Fibroblast of lung (primary cell): ENCODE results near the gene TCF7L1. TPM values are rescaled to one million over a fixed set of nuclear protein-coding genes. Genes with fewer than 3 reads are reported as not detected.

ENCODE experiments used
- DNase-seq, 2 donors: peaks; one replicate each; pipeline versions ENCODE4 v3.0.0 to v3.0.0-alpha.2; 2010; ENCODE audit warnings: low read depth in 2 of 2
- H2AFZ ChIP-seq: 2 replicates; pipeline ENCODE4 v1.5.1; 2012; ENCODE audit warnings: low read length, control low read depth, inconsistent platforms
- H3K27ac ChIP-seq: 2 replicates; pipeline ENCODE4 v1.5.1; 2011; ENCODE audit warnings: low read length, control low read depth; ENCODE audit not compliant: insufficient read depth
- H3K27me3 ChIP-seq: 2 replicates; pipeline ENCODE4 v1.5.1; 2011; ENCODE audit warnings: mild to moderate bottlenecking, low read length; ENCODE audit not compliant: control insufficient read depth, insufficient read depth
- H3K36me3 ChIP-seq: 2 replicates; pipeline ENCODE4 v1.5.1; 2011; ENCODE audit warnings: low read length; ENCODE audit not compliant: control insufficient read depth, insufficient read depth
- H3K4me1 ChIP-seq: 2 replicates; pipeline ENCODE4 v1.5.1; 2011; ENCODE audit warnings: low read length; ENCODE audit not compliant: control insufficient read depth, insufficient read depth; ENCODE audit errors: extremely low read depth
- H3K4me2 ChIP-seq: 2 replicates; pipeline ENCODE4 v1.5.1; 2011; ENCODE audit warnings: low read length, control low read depth; ENCODE audit not compliant: insufficient read depth; ENCODE audit errors: extremely low read depth
- H3K4me3 ChIP-seq, 4 experiments: fragments of 200-600 bp in 1 of 4; sonication (generic) in 1 of 4; replicated peaks in 1 of 4; 2 replicates each; pipeline ENCODE4 v1.5.1; 2011 to 2016; ENCODE audit warnings: low read length in 4 of 4, low read depth in 3 of 4, mild to moderate bottlenecking in 3 of 4, control low read depth in 2 of 4, inconsistent platforms in 1 of 4, mixed read lengths in 1 of 4; ENCODE audit not compliant: insufficient read depth in 1 of 4; ENCODE audit errors: control extremely low read depth in 1 of 4
- H3K79me2 ChIP-seq: 2 replicates; pipeline ENCODE4 v1.5.1; 2012; ENCODE audit warnings: mild to moderate bottlenecking, low read length, inconsistent platforms; ENCODE audit not compliant: control insufficient read depth, insufficient read depth
- H3K9ac ChIP-seq: 2 replicates; pipeline ENCODE4 v1.5.1; 2011; ENCODE audit warnings: mild to moderate bottlenecking, low read length, control low read depth; ENCODE audit not compliant: insufficient read depth
- H3K9me3 ChIP-seq: 2 replicates; pipeline ENCODE4 v1.5.1; 2012; ENCODE audit warnings: low read depth, low read length; ENCODE audit not compliant: control insufficient read depth, insufficient read depth
- H4K20me1 ChIP-seq: 2 replicates; pipeline ENCODE4 v1.5.1; 2011; ENCODE audit warnings: low read length; ENCODE audit not compliant: control insufficient read depth, insufficient read depth; ENCODE audit errors: extremely low read depth
- CTCF ChIP-seq, 2 donors: IDR thresholded peaks in 1 of 2; conservative IDR thresholded peaks in 1 of 2; 1 replicate in 1 of 2; 2 replicates in 1 of 2; pipeline ENCODE4 v1.5.1; 2011 to 2012; ENCODE audit warnings: low read length in 2 of 2, control low read depth in 1 of 2, inconsistent platforms in 1 of 2, low read depth in 1 of 2, mild to moderate bottlenecking in 1 of 2
- EZH2 ChIP-seq: IDR thresholded peaks from 2 replicates; pipeline ENCODE4 v1.5.1; 2012; ENCODE audit warnings: low read length, control low read depth, mild to moderate bottlenecking; ENCODE audit errors: missing control alignments
- polyA plus RNA-seq, 2 donors: library from polyadenylated mRNA; depleted of rRNA in 1 of 2; stranded (reverse) in 1 of 2; unstranded in 1 of 2; fragments of >200 nt; gene quantifications; 2 replicates each; pipeline ENCODE4 v1.2.1, GENCODE V29; 2011 to 2012; ENCODE audit warnings: missing spikeins in 1 of 2
- total RNA-seq: library from RNA; depleted of rRNA; stranded (reverse); fragments of >200 nt; gene quantifications from 2 replicates; pipeline ENCODE4 v1.2.1, GENCODE V29; 2014

The TCF7L1 gene
- total and polyA plus RNA-seq, 2 donors (not counting 1 experiment from before 2014, with no cell fraction given), result 0.83 to 1.5 TPM

- no peaks in the 10 kb centered on the region for H3K36me3 ChIP-seq
- H3K4me2 ChIP-seq, result no peak overlapping the region
- TF ChIP-seq EZH2 (no peak), CTCF (conservative IDR thresholded peaks at IDR 0.05 in 1 of 2, IDR thresholded peaks at IDR 0.05 in 1 of 2; ENCODE audit: low read depth in 1 of 2, low read length in 2 of 2) (no peak)
- no peaks in the 10 kb centered on the region for H3K4me1 ChIP-seq
- no peaks in the 10 kb centered on the region for H3K27me3 ChIP-seq
- no peak for DNase-seq
- no peak overlapping the region for H3K9ac ChIP-seq
- no peaks in the 10 kb centered on the region for H3K79me2 ChIP-seq
- H3K4me3 ChIP-seq, result no peak overlapping the region
- no peak overlapping the region for H2AFZ ChIP-seq
- H3K9me3 ChIP-seq, result no peaks in the 10 kb centered on the region
- no peak overlapping the region for H3K27ac ChIP-seq
- H4K20me1 ChIP-seq, result no peaks in the 10 kb centered on the region
Observed at GRCh38 chr2:85181134-85181631, 48.0 kb downstream of the TCF7L1 start.

GRCh38 chr2:85181844-85182456, 48.8 kb downstream of the TCF7L1 start:
- DNase-seq, result no peak
- no peaks in the 10 kb centered on the region for H3K4me1 ChIP-seq
- H3K9ac ChIP-seq, result no peak overlapping the region
- no peaks in the 10 kb centered on the region for H3K79me2 ChIP-seq
- no peak for TF ChIP-seq EZH2
- TF ChIP-seq CTCF (conservative IDR thresholded peaks at IDR 0.05 in 1 of 2, IDR thresholded peaks at IDR 0.05 in 1 of 2; ENCODE audit: low read depth in 1 of 2, low read length in 2 of 2), result no peak
- no peaks in the 10 kb centered on the region for H3K27me3 ChIP-seq
- no peak overlapping the region for H2AFZ ChIP-seq
- no peaks in the 10 kb centered on the region for H3K9me3 ChIP-seq
- H3K4me2 ChIP-seq, result no peak overlapping the region
- H3K4me3 ChIP-seq, result no peak overlapping the region
- H4K20me1 ChIP-seq, result no peaks in the 10 kb centered on the region
- H3K27ac ChIP-seq, result no peak overlapping the region
- no peaks in the 10 kb centered on the region for H3K36me3 ChIP-seq

GRCh38 chr2:85183076-85183475, 49.9 kb downstream of the TCF7L1 start:
- no peak overlapping the region for H3K4me3 ChIP-seq
- no peaks in the 10 kb centered on the region for H3K4me1 ChIP-seq
- no peaks in the 10 kb centered on the region for H4K20me1 ChIP-seq
- H3K36me3 ChIP-seq, result no peaks in the 10 kb centered on the region
- no peaks in the 10 kb centered on the region for H3K79me2 ChIP-seq
- H3K9ac ChIP-seq, result no peak overlapping the region
- H3K4me2 ChIP-seq, result no peak overlapping the region
- H3K9me3 ChIP-seq, result no peaks in the 10 kb centered on the region
- no peak for TF ChIP-seq EZH2
- TF ChIP-seq CTCF (conservative IDR thresholded peaks at IDR 0.05 in 1 of 2, IDR thresholded peaks at IDR 0.05 in 1 of 2; ENCODE audit: low read depth in 1 of 2, low read length in 2 of 2), result no peak
- no peak overlapping the region for H2AFZ ChIP-seq
- H3K27me3 ChIP-seq, result no peaks in the 10 kb centered on the region
- H3K27ac ChIP-seq, result no peak overlapping the region
- DNase-seq, result peak in 1 of 2 donors; percentile 12
